Activated CD8-positive, alpha-beta memory T cell treated with anti-CD3 and anti-CD28 coated beads, Interleukin-2, amount 50 U/mL, for 1 hour (primary cell): ENCODE measurements around the gene CCDC106.

ENCODE experiments used
- DNase-seq: peaks from one replicate; pipeline ENCODE4 v3.0.0-alpha.2; 2020; ENCODE audit errors: extremely low read depth

CCDC106 gene

DNA sequence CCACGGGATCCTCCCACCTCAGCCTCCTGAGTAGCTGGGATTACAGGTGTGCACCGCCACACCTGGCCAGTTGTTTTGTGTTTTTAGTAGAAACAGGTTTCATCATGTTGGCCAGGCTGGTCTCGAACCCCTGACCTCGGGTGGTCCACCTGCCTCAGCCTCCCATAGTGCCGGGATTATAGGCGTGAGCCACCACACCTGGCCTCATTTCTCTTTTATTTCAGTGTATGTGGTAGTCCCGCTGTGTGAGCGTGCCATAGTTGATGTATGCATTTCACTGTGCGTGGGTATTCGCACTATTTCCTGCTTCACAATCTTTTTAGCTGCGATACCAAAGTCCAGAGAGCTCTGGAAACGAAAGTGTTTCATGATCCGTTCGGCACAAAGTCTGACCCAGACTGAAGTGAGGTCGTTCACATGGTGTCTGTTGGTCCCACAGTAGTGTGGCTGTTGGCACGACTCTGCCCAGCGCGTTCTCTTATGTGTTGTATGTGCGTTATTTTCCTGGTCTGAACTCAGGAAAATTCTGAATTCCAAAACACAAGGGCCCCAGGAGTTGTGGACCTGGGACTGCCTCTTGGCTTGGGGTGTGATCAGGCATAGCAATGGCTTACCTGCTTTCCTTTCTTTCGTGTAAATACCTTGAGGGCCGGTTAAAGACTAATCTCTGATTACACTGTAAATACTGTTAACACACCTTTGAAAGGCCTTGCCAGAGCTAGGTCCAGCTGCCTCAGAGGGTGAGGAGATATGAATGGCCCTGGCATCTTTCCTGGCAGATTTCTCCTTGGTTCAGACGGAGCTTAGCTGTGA lies 35.6 kb downstream of the CCDC106 start:
- DNase-seq = no peak

- DNase-seq = no peak
These were observed 37.1 kb downstream of the CCDC106 start for GRCh38 chr19:55684946-55685681.

GRCh38 chr19:55685776-55686175 lies 37.8 kb downstream of the CCDC106 start:
- DNase-seq = no peak

DNA sequence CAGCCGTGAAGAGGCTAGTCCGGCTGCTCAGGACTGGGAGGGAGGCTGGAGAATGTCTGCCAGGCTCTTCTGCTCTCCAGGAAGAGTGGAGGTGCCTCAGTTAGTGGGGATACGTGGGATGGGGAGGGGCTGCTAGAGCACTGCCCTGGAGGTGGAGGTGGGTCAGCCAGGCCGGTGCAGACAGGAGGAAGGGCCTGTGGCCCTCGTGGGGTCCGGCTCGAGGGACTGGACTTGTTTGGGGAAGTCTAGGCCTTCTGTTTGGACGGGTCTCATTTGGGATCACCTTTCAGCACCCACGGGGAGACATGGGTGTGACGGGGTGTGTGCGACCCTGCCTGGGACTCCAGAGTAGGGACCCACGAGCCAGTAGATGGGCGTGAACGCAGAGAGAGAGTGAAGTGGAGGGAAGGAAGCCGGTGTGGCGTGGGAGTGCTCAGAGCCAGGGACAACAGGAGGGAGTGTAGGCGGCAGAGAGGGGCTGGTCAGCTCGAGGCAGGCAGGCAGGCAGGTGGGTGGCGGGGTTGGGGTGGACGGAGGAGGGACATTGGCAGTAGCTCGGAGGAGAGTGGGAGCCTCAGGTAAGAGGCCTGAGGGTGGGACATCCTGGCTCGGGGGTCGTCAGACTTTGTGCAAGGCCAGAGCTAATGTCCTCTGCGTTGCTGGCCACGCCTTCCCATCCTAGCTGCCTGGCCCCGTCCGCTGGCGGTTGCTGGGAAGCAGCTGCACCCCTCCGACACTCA lies 38.5 kb downstream of the CCDC106 start:
- DNase-seq = no peak

GRCh38 chr19:55687281-55688201 lies 39.5 kb downstream of the CCDC106 start:
- no peak for DNase-seq

- DNase-seq = no peak
These were observed 40.6 kb downstream of the CCDC106 start for GRCh38 chr19:55688422-55689218.

DNA sequence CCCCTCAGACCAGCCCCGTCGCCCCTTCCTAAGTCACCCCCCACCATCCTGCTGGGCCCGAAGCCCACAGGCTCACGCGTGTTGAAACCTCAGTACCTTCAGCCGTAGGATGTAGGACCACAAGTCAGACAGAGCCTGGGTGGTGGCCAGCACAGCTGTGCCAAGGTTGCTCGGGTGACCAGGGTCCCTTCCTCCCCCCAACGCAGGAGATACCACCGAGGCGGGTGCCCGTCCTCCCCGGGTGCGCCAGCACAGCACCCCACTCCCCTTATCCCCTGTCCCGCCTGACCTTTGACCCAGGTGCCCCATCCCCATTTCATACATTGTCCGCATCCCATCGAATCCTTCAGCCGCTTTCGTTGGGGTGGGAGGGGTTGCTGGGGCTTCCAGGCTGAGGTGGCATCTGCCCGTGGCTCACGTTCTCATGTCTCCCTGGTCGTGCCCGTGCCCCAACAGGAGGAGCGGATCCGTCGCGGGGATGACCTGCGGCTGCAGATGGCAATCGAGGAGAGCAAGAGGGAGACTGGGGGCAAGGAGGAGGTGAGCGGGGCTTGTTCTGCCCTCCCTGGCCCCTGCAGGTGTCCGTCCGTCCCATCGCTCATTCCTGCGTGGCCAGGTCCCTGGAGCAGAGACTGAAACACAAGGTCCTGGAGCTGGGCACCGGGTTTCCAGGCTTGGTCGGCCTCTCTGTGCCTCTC lies 41.5 kb downstream of the CCDC106 start:
- DNase-seq = no peak

- DNase-seq = no peak
These were observed 42.2 kb downstream of the CCDC106 start for GRCh38 chr19:55690109-55690768.

- DNase-seq = no peak
These were observed 42.9 kb downstream of the CCDC106 start for GRCh38 chr19:55690769-55691545.

- no peak for DNase-seq
These were observed 43.8 kb downstream of the CCDC106 start for GRCh38 chr19:55691561-55692481.

DNA sequence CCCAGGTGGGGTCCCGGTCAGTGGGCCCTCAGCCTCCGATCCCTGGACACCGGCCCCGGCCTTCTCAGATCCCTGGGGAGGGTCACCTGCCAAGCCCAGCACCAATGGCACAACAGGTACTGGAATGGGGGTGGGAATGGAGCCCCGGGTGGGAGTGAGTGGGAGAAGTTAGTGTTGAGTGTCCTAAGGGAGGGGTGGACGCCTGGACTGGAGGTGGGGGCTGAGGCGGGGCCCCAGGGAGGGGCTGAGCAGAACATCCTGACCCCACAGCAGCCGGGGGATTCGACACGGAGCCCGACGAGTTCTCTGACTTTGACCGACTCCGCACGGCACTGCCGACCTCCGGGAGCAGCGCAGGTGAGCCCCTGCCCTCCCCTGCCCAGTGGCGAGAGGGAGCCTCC lies 44.7 kb downstream of the CCDC106 start:
- no peak for DNase-seq

- DNase-seq = no peak
These were observed 45.4 kb downstream of the CCDC106 start for GRCh38 chr19:55693336-55693974.

DNA sequence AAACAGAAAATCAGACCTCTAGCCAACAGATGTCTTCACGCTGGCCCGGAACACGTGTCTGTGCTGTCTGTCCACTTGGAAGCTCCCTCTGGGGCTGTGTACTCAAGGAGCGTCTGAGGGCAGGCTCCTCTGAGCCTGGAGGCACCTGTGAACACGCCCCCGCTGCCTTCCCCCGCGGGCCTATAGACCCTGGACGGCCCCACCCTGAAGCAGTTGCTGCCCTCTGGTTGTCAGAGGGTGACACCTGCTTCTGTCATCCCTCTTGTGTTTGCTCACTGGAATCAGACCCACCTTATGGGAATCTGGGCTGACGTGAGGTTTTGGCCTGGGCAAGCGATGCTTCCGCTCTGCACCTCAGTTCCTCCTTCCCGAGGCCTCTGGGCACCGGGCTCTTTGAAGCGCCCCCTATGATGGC lies 46.2 kb downstream of the CCDC106 start:
- DNase-seq = no peak

DNA sequence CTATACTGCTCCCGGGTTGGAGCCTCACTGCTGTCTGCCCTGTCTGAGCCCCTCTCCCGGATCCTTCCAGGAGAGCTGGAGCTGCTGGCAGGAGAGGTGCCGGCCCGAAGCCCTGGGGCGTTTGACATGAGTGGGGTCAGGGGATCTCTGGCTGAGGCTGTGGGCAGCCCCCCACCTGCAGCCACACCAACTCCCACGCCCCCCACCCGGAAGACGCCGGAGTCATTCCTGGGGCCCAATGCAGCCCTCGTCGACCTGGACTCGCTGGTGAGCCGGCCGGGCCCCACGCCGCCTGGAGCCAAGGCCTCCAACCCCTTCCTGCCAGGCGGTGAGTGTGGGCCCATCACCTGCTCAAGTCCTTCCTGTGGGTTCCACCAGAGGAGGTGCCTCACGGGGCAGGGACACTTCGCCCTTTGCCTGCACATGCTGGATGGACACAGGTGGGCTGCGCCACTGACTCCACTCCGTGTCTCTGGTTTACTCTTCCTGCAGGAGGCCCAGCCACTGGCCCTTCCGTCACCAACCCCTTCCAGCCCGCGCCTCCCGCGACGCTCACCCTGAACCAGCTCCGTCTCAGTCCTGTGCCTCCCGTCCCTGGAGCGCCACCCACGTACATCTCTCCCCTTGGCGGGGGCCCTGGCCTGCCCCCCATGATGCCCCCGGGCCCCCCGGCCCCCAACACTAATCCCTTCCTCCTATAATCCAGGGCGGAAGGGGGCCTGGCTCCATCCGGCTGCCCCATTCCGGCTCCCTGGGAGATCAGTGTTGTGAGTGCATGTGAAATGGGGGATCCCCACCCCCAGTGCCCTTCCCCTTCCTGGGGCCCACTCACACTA lies 46.9 kb downstream of the CCDC106 start:
- no peak for DNase-seq

- DNase-seq = no peak
These were observed 47.7 kb downstream of the CCDC106 start for GRCh38 chr19:55695511-55696290.
